Measurements from ENCODE around the gene CDCA3.
"Not testable (repeated sequence)": the region's sequence is repeated elsewhere in the genome, so short reads cannot be mapped to it uniquely, and the experiment has no call there.

CDCA3 gene

DNA sequence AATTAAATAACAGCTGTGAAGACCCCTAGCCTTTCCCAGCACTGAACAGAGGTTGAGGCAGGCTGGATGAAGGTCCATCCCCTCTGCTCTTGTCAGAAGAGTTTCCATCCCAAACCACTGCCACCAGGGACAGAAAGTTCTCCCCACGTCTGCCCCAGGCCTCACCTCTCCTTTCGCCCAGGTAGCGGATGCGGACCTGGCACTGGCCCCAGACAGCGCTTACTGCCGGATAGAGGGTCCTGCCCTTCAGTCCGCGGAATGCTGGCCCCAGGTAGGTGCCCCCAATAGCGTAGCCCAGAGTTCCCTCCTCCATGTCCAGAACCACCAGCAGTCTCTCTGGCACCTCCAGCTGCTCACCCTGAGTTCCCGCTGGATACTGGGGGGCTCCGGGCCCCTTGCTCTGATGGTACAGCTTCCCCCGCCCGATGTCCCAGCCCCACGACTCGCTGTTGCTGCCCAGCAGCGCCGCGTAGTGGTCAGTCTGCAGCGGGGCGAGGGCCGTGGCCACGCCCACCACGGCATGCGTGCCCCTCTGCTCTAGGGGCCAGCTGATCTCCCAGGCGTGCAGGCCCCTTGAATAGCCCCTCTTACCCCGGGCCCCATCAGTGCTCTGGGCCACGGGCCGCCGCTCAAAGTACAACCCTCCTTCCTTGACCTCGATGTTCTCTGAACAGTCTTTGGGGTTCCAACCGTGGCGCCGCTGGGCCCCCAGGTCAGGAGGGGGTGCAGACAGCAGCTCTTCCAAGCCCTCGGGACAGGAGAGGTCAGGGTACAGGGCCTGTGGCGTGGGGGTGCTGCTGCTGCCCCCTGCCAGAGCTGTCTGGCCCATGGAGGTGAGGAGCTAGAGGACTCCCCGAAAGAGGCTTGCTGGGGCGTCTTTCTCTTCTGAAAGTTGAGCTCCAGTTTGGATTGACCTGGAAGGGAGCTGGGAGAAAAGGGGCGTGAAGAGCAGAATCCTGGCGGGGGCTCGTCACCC is 21.3 kb upstream of the CDCA3 start:
- DNase-seq, result peak; percentile 88

DNA sequence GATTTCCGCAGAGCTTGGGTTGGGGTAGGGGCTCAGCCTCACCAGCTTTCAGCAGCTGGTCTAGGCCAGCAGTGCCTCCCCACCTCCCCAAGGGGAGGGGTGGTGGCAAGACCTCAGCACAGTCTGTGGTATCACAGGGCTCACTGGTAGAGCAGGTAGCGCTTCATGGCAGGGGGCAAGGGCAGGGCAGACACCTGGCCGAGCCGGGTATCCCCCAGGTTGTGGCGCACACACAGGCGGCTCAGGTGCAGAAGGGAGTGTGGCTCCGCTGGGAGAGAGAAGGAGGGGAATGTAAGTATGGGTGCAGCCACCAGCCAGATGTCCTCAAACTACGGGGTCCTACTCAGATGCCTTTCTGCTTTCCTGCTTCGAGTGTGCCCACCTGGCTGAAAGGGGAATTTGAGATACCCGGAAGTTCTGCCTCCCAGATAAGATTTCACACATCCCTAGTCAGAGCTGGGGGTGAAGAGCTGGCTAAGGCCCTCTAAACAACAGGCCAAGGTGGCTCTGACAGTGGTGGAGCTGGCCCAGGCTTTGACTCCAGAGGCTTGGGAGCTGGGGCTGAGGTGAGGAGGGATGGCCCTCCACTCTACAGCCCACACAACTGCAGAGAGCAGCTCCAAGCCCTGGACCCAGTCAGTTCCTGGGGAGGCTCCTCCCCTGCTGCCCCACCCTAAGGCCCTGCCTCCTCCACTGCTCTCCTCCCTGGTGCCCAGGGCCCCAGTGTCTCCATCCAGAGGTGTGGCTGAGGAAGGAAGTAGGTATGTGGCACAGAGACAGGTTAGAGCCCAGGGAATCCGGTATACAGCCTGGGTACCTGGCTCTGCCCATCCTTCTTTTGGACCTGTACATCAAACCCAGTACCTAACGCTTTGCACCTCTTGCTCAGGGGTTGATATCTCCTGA is 20.2 kb upstream of the CDCA3 start:
- DNase-seq, result peak; percentile 73

DNA sequence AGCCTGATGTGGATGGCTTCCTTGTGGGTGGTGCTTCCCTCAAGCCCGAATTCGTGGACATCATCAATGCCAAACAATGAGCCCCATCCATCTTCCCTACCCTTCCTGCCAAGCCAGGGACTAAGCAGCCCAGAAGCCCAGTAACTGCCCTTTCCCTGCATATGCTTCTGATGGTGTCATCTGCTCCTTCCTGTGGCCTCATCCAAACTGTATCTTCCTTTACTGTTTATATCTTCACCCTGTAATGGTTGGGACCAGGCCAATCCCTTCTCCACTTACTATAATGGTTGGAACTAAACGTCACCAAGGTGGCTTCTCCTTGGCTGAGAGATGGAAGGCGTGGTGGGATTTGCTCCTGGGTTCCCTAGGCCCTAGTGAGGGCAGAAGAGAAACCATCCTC is 19.2 kb upstream of the CDCA3 start:
- not testable (repeated sequence) for DNase-seq

DNA sequence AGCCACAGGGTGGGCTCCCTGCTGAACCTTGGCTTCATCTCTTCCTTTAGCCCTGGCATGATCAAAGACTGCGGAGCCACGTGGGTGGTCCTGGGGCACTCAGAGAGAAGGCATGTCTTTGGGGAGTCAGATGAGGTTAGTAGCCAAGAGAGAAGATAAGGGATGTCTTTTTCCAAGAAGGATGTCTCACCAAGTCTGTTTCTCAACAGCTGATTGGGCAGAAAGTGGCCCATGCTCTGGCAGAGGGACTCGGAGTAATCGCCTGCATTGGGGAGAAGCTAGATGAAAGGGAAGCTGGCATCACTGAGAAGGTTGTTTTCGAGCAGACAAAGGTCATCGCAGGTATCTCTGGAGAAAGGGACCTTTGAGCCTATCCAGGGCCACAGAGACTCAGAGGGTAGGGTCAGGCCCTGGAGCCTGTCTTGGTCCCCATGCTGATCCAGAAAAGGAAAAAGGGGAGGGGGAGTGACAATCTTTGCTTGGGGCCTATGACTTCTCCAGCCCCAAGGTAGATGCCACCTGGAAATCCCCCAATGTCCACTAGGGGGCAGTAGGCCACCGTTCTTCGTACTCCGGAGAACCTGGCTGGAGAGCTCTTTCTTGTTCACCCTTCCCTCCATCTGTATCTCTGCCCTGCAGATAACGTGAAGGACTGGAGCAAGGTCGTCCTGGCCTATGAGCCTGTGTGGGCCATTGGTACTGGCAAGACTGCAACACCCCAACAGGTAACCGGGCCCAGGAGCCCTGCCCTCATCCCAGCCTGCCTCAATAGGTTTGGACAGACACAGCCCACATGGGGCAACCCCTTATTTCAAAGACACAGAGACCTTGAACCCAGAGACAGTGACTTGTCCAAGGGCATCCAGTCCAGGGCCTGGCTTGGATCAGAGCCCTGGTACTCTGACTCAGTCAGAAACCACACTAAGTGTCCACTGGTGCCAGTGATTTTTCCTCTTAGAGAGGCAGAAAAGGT is 18.2 kb upstream of the CDCA3 start:
- DNase-seq, result peak; percentile 88

DNA sequence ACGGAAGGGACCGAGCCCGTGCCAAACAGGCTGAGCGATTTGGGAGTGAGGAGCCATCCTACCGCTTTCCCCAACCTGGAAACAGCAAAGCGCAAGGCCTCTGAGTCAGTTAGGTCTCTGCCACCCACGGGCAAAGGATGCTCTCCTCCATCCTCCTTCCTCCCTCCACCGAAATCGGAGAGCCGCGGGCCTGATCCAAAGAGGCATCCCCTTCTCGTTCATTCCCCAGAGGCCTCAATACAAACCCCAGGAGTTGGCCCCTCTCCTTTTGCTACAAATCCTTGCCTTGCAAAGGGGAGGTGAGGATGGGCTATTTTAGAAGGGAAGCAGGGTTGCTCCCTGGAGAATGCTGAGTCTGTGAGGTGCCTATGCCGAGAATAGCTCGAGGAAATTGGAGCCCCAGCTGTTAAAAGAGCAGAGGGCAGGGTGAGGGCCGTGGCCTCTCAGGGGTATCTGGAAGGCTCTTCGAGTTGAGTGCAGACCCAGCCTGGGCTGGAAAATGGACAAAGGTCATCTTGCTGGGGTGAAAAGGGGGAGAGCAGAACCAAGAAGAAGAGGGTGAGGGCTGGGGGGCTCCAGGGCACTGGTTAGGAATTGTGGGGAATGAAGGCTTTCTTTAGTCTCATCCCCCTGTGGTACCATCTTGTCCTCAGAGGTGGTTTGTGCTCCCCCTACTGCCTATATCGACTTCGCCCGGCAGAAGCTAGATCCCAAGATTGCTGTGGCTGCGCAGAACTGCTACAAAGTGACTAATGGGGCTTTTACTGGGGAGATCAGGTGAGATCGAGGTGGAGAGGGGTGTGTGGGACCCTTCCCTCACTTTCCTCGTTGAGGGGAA is 17.3 kb upstream of the CDCA3 start:
- peak; percentile 32 for DNase-seq

DNA sequence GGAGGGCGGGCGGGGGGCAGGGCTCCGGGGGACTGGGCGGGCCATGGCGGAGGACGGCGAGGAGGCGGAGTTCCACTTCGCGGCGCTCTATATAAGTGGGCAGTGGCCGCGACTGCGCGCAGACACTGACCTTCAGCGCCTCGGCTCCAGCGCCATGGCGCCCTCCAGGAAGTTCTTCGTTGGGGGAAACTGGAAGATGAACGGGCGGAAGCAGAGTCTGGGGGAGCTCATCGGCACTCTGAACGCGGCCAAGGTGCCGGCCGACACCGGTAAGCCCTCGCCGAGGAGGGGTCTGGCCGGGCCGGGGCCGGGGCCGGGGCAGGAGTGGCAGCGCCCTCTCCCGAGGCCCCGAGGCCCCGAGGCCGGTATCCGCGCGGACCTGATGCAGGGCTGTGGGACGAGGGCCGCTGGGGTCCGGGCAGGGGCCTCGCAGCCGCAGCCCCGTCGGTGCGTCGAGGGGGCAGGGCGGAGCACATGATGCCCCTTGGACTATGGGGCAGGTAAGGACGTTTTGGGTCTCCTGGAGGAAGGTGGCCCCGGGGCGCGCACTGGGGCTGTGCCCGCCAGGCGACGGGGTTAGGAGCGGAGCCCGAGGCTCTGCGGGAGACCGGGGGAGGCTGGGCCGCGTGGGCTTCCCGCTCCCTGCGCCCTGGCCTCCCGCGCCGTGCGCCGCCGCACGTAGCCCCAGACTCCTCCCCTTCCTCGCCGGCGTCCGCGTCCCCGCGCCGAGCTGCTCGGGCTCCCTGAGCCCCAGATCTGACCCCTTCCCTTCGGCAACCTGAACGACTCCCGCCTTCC is 16.5 kb upstream of the CDCA3 start, which contains the start of gene TPI1:
TSS of gene TPI1 (plus strand) at position 119 of the 798 bp plus-strand sequence. CDS start at position 155, 36 bp downstream.
- DNase-seq, result peak; percentile 86

DNA sequence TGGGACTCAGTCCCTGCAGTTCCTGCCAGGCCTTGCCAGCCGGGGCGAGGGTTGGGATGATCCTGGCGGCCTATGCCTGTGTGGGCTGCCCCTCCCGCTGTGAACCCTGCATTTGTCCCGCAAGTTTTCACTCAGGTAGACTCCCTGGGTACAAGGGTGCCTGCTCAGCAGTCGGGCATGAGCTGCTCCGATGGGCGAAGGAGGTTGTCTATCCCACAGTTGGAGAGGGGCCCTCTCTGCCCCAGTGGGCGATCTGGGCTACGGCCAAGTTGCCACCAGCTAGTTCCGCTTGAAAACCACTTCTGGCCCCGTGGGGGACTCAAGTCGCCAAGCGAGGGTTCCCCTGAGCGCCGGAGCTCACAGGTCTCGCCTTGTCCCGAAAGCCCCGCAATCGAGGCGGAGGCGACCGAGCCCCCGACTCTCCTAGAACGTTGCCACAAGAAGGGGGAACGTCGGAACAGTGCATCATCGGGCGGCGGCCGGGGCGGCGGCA is 15.9 kb upstream of the CDCA3 start:
- no peak for DNase-seq

DNA sequence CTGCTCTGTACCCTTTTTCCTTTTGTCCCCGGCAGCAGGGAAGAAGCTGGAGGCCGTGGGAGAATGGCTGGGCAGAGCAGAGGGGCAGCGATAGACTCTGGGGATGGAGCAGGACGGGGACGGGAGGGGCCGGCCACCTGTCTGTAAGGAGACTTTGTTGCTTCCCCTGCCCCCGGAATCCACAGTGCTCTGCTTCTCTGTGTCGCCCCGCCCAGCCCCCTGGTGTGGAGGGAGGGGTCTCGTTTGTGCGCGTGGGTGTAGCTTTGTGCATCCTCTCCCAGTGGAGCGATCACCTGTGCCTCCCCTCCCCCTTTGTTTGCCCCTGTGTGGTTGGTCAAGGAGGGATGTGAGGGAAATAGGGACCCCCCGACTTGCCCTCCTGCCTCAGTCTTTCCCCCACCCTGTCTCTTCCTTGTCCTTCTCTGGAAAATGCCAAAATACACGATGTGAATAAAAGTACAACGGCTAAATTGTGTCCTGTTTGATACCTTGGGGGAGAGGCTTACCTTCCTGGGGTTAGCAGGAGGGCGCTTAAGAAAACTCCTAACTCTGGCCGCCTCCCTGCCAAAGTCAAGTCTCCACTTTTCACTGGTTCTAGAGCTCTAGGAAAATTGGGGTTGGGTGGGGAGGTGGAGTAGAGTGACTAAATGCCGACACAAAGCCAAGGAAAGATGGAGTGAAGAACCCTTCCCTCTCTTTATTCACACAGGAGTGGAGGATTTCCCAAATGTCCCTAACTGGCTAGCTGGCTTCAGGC is 15.3 kb upstream of the CDCA3 start:
- DNase-seq, result no peak

DNA sequence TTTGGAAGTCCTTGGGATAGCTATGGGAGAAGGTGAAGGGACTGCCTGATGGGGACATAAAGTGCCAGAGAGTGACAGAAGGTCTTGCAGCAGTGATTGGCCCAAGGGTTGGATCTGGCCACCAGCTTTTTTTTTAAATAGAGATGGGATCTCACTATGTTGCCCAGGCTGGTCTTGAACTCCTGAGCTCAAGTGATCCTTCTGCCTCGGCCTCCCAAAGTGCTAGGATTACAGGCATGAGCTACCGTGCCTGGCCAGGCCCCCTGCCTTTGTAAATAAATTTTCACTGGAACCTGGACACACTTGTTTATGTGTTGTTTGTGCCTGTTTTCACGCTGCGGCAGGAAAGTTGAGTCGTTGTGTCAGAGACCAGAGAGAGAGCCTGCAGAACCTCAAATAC is 14.2 kb upstream of the CDCA3 start:
- DNase-seq, result not testable (repeated sequence)

DNA sequence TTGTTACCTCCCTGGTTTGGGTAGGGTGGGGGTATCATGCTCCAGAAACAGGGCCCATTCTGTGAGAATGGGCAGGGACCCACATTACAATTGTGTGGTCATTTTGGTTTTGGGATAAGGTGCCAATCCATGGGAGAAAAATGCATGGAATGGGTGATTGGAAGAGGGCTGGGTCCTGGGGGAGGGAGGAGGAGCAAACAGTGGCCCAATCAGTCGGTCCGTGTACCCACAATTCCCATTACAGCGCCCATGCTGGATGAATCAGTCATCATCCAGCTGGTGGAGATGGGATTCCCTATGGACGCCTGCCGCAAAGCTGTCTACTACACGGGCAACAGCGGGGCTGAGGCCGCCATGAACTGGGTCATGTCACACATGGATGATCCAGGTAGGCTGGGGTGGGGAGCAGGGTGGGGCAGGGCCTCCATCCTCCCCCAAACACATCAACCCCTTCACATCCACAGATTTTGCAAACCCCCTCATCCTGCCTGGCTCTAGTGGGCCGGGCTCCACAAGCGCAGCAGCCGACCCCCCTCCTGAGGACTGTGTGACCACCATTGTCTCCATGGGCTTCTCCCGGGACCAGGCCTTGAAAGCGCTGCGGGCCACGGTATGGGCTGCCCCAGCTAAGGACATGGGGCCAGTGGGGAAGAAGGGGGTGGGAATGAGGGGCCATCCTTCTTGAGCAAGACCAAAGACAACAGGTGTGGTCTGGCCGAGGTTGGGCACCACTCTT is 12.7 kb upstream of the CDCA3 start:
- DNase-seq, result no peak

DNA sequence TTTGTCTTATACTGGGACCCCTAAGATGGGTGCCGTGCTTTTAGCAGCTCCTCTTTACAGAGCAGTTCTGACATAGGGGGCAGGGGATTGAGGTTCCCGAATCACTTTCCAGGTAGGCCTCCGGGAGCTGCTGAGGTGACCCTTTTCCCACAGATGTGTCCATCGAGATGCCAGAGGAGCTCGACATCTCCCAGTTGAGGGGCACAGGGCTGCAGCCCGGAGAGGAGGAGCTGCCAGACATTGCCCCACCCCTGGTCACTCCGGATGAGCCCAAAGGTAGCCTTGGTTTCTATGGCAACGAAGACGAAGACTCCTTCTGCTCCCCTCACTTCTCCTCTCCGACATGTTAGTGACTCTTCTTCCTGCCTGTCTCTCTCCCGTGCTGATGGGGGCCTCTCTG is 11.9 kb upstream of the CDCA3 start:
- no peak for DNase-seq

DNA sequence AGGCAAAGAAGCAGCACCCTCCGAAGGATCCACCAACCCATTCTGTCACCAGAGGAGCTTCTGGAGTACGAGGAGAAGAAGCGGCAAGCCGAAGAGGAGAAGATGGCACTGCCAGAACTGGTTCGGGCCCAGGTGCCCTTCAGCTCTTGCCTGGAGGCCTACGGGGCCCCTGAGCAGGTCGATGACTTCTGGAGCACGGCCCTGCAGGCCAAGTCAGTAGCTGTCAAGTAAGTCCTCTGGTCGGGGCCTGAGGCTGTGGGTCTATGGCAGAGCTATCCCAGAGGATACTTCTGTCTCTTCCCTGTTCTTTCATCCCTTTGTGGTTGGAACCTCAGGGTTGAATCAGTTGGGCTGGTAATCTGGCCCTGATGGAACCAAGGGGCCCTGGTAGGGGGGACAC is 10.3 kb upstream of the CDCA3 start:
- no peak for DNase-seq

DNA sequence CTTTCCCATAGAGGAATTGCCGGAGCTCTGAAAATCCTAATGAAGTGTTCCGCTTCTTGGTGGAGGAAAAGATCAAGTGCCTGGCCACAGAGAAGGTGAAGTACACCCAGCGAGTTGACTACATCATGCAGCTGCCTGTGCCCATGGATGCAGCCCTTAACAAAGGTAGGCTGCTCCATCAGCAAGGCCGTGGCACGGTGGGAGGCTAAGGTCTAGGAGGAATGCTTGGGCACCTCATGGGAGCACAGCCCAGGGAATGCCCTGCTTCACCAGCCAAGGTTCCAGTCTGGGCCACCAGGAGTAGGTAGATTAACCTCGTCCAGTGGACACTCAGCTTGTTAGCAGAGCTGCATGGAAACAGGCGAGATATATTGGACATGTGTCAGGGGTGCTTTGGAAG is 9.9 kb upstream of the CDCA3 start:
- no peak for DNase-seq

DNA sequence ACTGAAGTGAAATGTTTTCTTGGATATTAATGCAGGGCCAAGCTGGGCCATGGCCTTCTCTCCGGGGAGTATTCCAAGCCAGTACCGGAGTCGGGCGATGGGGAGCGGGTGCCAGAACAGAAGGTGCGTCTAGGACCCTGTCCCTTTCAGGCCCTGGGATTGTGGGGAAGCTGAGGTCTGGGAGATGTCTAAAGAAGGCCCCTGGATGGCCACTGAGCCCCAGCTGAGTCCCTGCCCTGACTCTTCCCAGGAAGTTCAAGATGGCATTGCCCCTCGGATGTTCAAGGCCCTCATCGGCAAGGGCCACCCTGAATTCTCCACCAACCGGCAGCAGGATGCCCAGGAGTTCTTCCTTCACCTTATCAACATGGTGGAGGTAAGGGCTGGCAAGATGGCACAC is 9.0 kb upstream of the CDCA3 start:
- DNase-seq, result no peak

DNA sequence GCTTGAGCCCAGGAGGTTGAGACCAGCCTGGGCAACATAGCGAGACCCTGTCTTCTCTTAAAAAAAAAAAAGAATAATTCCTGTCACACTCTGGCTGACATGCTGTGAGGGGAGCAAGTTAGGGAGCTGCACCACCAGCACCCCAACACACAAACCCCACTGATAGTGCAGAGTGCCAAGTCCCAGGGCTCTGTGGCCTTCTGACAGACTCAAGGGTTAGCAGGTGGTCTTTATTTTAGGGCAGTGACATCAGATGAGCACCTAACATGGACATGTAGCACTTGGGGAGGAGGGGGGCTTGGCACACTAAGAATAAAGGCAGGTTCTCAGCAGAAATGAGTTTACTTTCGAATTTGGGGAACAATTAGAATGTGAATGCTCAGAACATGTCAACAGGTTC is 7.7 kb upstream of the CDCA3 start:
- no peak for DNase-seq

DNA sequence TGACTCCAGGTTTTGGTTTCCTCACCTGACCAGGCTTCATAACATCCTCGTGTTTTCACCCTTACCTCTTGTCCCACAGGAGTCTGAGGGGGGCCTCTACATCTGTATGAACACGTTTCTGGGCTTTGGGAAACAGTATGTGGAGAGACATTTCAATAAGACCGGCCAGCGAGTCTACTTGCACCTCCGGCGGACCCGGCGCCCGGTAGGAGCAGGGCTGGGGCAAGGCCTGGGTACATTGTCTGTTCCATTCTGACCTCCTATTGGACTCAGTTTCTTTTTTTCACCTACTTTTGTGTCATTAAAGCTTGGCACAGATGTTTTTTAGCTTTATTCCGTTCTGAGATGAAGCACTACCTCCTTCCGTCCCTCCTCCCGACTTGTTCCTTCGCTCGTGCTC is 4.2 kb upstream of the CDCA3 start:
- DNase-seq, result no peak

DNA sequence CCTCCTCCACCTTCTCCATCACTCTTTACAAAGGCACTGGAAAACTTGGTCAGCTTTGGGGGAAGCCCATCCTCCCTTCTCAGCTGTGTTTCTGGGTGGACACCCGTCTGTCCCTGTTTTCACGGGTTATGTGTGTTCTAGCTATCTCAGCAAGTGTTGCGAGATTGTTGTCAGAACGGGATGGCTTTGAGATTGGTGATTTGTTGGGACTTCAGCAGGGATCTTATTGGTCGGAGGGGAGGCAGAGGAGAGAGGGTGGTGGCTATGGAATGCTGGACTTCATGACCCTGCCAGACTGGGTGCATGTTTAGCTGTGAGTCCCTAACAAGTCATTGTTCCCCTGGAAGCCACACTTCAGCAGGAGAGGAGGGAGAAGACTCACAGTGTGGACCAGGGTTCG is 3.0 kb upstream of the CDCA3 start:
- no peak for DNase-seq

DNA sequence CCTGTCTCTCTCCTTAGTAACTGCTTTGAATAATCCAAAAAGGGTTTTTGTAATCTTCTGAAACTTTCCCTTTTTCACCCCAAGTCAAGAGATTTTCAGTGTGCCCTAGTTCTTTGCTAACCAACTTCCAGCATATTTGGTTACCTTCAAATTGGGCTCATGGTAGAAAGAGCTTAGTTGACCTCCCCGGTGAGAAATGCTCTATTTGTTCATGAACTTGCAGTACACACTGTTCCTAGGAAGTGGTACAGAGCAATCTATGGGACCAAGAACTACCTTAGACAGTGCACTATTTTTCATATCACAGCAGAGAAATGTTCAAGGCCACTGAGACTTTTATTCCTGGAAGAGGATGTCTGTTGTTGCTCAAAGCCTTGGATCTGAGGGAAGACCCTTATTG is 2.5 kb upstream of the CDCA3 start:
- DNase-seq, result no peak

Data from stimulated activated CD4-positive, alpha-beta T cell treated with anti-CD3 and anti-CD28 coated beads, Interleukin-15, amount 100 ng/mL, for 24 hours (primary cell).